Natural killer cell (primary cell): Measurements from ENCODE around the gene CHP2. TPM values are rescaled to one million over a fixed set of nuclear protein-coding genes. Genes with fewer than 3 reads are reported as not detected.

Source experiments
- ATAC-seq, 3 donors: fragments of 150-1000 bp in 2 of 3; fragments of 200-7000 bp in 1 of 3; cut with Tn5 transposase; 1 replicate in 1 of 3; 2 replicates in 2 of 3; pipeline ENCODE4 v1.10.0; 2021; ENCODE audit warnings: mild to moderate bottlenecking in 2 of 3, moderate library complexity in 2 of 3
- DNase-seq, 2 donors: peaks; one replicate each; pipeline versions ENCODE4 v3.0.0 to v3.0.0-alpha.2; 2013 to 2021; ENCODE audit warnings: mixed read lengths in 1 of 2
- H3K27ac ChIP-seq: one replicate; pipeline ENCODE4 v1.5.1; 2013; ENCODE audit warnings: mild to moderate bottlenecking, low read length
- H3K27me3 ChIP-seq: one replicate; pipeline ENCODE4 v1.6.1; 2013; ENCODE audit warnings: low read length; ENCODE audit not compliant: control insufficient read depth, insufficient read depth
- H3K36me3 ChIP-seq: one replicate; pipeline ENCODE4 v1.6.1; 2013; ENCODE audit warnings: low read length; ENCODE audit not compliant: control insufficient read depth, insufficient read depth
- H3K4me1 ChIP-seq: one replicate; pipeline ENCODE4 v1.6.1; 2013; ENCODE audit warnings: low read length; ENCODE audit not compliant: control insufficient read depth, insufficient read depth
- H3K4me3 ChIP-seq: one replicate; pipeline ENCODE4 v1.5.1; 2013; ENCODE audit warnings: low read length
- H3K9me3 ChIP-seq: one replicate; pipeline ENCODE4 v1.6.1; 2013; ENCODE audit warnings: low read length; ENCODE audit not compliant: control insufficient read depth, insufficient read depth
- H3K27ac Mint-ChIP-seq, 2 donors: one replicate each; pipeline ENCODE4 v1.8.0; 2022; ENCODE audit warnings: mild to moderate bottlenecking in 2 of 2, mixed read lengths in 2 of 2, moderate library complexity in 1 of 2
- H3K27me3 Mint-ChIP-seq, 2 donors: one replicate each; pipeline ENCODE4 v1.8.0; 2022; ENCODE audit warnings: low read depth in 2 of 2, mixed read lengths in 2 of 2
- H3K36me3 Mint-ChIP-seq: one replicate; pipeline ENCODE4 v1.8.0; 2022; ENCODE audit warnings: mixed read lengths
- H3K4me1 Mint-ChIP-seq, 2 donors: one replicate each; pipeline ENCODE4 v1.8.0; 2022; ENCODE audit warnings: mixed read lengths in 2 of 2
- H3K4me3 Mint-ChIP-seq: one replicate; pipeline ENCODE4 v1.8.0; 2022; ENCODE audit warnings: mild to moderate bottlenecking, moderate library complexity, mixed read lengths
- H3K9me3 Mint-ChIP-seq, 2 donors: one replicate each; pipeline ENCODE4 v1.8.0; 2022; ENCODE audit warnings: mixed read lengths in 2 of 2
- CTCF ChIP-seq: fragments of 200-600 bp; IDR thresholded peaks from one replicate; pipeline ENCODE4 v1.8.0; 2022; ENCODE audit warnings: antibody characterized with exemption
- WGBS: methylation state at CpG from one replicate; pipeline ENCODE4 v1.1.7; 2013; ENCODE audit warnings: missing lambda C conversion rate; ENCODE audit not compliant: insufficient coverage; 5-methylcytosine and 5-hydroxymethylcytosine counted together
- intact Hi-C: fragments of 100-400 bp; cut with micrococcal nuclease; formaldehyde crosslinking; loops from one replicate; pipeline ENCODE4 v1.14.2; 2022
- total RNA-seq, 4 donors: library from RNA; stranded (reverse); fragments of 120-200 nt in 1 of 4; gene quantifications; one replicate each; pipeline versions ENCODE4 v1.2.3 to v1.2.4, GENCODE V29; 2013 to 2022

The CHP2 gene
- not detected for total RNA-seq
- total RNA-seq (2013) = not detected

DNA sequence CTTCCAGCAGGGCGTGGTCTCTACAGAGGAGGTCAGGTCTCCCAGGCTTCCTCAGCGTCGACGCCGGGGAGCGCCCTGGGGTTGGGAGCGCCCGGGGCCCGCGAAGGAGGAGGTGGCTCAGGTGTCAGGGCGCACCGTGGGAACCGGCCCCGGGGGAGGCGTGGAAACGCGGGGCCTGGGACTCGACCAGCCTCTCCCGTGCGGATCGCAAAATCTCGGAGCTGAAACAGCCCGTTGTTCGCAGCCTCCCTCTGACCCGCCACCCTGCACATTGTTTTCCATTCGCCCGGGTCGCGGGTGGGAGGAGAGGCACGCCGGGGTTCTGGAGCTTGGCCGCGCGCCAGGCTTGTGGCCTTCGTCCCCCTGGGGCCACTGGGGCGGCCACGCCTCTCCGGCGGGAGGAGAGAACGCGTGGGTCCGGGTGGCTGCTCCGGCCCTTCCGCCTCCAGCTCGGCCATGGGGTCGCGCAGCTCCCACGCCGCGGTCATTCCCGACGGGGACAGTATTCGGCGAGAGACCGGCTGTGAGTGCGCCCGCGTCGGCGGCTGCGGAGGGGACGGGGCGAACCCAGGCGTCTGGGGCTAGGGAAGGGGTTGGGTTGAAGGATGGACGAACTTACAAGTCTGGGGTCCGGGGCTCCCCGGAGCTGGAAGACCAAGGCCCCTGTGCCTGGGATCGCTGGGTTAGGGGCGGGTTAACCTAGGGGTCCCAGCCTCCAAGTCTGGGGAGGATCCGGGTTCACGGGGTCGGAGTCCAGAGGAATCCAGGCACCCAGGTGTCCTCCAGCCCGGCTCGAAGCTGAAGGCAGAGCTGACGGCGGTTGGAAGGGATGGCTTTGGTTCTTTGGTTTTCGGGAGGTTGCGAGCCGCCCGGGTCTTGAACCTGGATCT is at the start of gene CHP2:
TSS of gene CHP2 (plus strand) at position 433 of the 890 bp plus-strand sequence. CDS start at position 457, 24 bp downstream.
- no peak within 1 kb of the TSS for H3K4me3 Mint-ChIP-seq
- Histone ChIP-seq H3K36me3 (no peaks in the 10 kb centered on the region), H3K9me3 (no peaks in the 10 kb centered on the region), H3K4me1 (peaks cover 9% of the 10 kb centered on the region), H3K27me3 (peaks cover 13% of the 10 kb centered on the region), H3K4me3 (no peak within 1 kb of the TSS), H3K27ac (no peak within 1 kb of the TSS)
- H3K4me1 Mint-ChIP-seq = peaks cover 0 to 7% of the 10 kb centered on the region in 2 donors
- TF ChIP-seq CTCF = no peak
- H3K9me3 Mint-ChIP-seq = no peaks in the 10 kb centered on the region
- intact Hi-C loops = no loop called here
- 7% methylated on average over 80 of the region's 80 CpGs for WGBS
- ATAC-seq (peak in 1 of 3 donors; percentile 14), DNase-seq (no peak)
- H3K27ac Mint-ChIP-seq = no peak within 1 kb of the TSS
- peaks cover 48 to 49% of the 10 kb centered on the region in 2 donors for H3K27me3 Mint-ChIP-seq
- no peaks in the 10 kb centered on the region for H3K36me3 Mint-ChIP-seq

- H3K27me3 ChIP-seq = peaks cover under 1% of the 10 kb centered on the region
- Mint-ChIP-seq H3K4me1 (no peaks in the 10 kb centered on the region), H3K27me3 (peaks cover 3 to 28% of the 10 kb centered on the region in 2 donors), H3K36me3 (peaks cover 8% of the 10 kb centered on the region), H3K9me3 (peaks cover 3 to 4% of the 10 kb centered on the region in 2 donors), H3K27ac (no peak overlapping the region), H3K4me3 (no peak overlapping the region)
- no peaks in the 10 kb centered on the region for H3K9me3 ChIP-seq
- ATAC-seq (no peak), DNase-seq (no peak)
- no peak for TF ChIP-seq CTCF
- 88% methylated on average over 2 of the region's 2 CpGs for WGBS
- no peaks in the 10 kb centered on the region for H3K36me3 ChIP-seq
- no peaks in the 10 kb centered on the region for H3K4me1 ChIP-seq
- no peak overlapping the region for H3K4me3 ChIP-seq
- intact Hi-C loops = no loop called here
- no peak overlapping the region for H3K27ac ChIP-seq
Observed at GRCh38 chr16:23705517-23705902, 49.3 kb upstream of the CHP2 start.

DNA sequence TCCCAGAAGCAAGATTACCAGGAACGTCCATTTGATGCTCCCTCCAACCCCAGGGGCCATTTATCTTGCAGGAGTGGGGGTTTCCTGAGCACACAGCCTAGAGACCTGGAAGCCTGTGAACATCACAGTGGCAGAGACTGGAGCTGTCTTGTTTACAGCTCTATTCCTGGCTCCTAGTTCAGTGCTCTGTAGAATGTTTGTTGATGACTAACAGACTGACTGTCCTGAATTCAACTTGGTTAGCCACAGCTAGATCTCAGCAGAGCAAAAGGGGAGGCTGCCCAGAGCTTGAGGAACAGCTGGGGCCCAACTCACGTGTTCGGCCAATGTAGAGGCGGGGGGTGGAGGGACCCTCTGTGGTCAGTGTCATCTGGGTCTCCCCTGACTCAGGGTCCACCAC is 48.4 kb upstream of the CHP2 start:
- Histone ChIP-seq H3K9me3 (peaks cover 4% of the 10 kb centered on the region), H3K27ac (no peak overlapping the region), H3K4me3 (no peak overlapping the region), H3K27me3 (peaks cover 3% of the 10 kb centered on the region), H3K4me1 (no peaks in the 10 kb centered on the region), H3K36me3 (no peaks in the 10 kb centered on the region)
- peaks cover 7 to 37% of the 10 kb centered on the region in 2 donors for H3K27me3 Mint-ChIP-seq
- DNase-seq (no peak), ATAC-seq (no peak)
- no peak overlapping the region for H3K4me3 Mint-ChIP-seq
- intact Hi-C loops = no loop called here
- no peaks in the 10 kb centered on the region for H3K4me1 Mint-ChIP-seq
- no peak overlapping the region for H3K27ac Mint-ChIP-seq
- 90% methylated on average over 4 of the region's 4 CpGs for WGBS
- H3K9me3 Mint-ChIP-seq = peaks cover 3 to 4% of the 10 kb centered on the region in 2 donors
- peaks cover 8% of the 10 kb centered on the region for H3K36me3 Mint-ChIP-seq
- TF ChIP-seq CTCF = no peak
